ENCODE measurements around the gene DNMT3L.
"Not testable (repeated sequence)": the region's sequence is repeated elsewhere in the genome, so short reads cannot be mapped to it uniquely, and the experiment has no call there.

The DNMT3L gene

DNA sequence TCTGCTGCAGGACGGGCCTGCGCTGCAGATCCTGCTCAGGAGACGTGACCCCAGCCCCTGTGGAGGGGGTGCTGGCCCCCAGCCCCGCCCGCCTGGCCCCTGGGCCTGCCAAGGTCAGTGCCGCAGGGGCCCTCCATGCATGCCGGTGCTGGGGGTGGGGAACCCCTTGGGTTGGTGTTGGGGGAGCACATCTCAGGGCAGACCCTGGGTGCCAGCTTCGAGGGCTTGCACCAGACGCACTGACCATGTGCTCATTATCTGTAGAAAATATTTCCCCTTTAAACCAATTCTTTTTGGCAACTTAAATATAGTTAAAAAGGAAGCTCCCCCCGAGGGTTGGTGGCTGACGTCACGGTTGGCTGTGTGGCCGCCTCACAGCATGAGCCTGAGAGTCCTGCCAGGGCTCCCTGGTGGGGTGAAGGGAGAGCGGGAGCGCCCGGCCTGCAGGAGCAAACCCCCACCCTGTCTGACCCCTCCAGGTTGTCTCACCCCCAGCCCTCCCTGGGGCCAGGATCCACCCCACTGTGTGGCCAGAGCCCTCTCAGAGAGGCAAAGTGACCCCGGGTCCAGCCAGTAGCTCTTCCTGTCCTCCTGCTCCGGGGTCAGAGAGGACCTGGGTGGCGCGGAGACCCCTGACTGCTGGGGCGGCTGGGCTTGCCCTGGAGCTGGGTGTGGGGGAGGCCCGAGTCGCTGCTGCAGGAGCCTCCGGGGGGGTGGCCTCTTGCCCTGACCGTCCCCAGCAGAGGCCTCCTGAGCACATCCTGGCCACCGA lies 32.9 kb upstream of the DNMT3L start:
- peak; percentile 22 for DNase-seq

DNA sequence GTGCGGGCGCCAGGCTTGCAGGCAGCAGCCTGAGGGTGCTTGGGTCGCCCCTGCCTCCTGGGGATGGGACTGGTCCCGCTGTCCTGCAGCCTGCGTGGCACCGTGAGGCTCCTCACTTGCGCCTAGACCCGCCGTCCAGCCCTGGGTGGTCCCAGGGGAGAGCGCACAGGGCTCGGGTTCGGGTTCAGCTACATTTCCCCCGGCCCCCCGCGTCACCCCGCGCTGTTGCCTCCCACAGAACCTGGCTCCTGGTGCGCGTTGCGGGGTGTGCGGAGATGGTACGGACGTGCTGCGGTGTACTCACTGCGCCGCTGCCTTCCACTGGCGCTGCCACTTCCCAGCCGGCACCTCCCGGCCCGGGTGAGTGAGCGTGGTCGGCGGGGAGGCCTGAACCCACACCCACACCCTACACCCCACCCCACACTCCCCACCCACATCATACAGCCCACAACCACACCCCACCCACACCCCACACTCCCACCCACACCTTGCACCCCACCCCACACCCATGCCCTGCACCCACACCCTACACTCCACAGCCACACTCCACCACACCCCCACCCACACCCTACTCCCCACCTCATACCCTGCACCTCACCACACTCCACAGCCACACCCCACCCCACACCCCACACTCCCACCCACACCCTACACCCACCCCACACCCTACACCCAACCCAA lies 32.0 kb upstream of the DNMT3L start:
- DNase-seq = no peak

DNA sequence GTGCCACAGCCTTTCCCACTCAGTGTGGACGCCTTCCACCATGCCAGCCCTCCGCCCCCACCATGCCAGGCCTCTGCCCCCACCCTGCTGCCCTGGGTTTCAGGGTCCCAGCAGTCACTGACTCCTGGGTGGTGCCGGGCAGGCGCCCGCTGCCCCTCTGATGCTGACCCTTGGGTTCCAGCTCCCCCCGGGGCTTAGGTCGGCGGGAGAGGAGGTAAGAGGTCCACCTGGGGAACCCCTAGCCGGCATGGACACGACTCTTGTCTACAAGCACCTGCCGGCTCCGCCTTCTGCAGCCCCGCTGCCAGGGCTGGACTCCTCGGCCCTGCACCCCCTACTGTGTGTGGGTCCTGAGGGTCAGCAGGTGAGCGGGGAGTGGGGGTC lies 31.1 kb upstream of the DNMT3L start:
- no peak for DNase-seq

DNA sequence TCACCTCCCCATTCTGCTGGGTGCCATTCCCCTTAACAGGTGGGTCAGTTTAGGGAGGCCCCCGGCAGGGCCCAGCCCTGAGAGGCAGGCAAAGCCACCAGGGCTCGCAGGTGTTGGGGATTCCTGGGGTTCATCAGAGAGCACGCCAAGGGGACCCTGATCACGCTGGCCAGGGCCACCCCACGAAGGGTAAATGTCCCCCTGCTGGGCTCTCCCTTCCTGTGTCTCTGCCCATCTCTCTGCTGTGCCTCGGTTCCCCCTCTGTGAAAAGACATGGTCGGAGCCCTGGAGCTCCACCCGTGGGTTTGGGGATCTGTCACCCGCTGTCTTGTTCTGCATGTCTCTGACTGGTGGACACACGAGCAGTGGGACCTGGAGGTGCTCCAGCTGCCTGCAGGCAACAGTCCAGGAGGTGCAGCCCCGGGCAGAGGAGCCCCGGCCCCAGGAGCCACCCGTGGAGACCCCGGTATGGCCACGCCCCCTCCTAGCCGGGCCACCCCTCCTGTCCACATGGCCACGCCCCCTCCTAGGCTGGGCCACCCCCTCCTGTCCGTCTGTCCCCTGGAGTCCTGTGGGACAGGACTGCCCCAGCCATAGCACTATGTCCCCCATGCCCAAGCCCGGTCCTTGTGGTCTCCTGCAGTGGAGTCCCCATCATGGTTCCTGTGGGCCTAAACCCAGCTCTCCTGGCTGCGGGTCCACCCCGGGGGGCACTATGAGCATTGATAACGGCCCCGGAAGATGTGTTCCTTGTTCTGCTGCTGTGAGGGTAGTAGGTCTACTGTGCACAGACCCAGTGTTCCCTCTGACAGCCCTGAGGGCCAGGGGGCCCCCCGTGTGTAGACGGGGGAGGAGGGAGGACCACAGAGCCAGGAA lies 30.5 kb upstream of the DNMT3L start:
- no peak for DNase-seq

DNA sequence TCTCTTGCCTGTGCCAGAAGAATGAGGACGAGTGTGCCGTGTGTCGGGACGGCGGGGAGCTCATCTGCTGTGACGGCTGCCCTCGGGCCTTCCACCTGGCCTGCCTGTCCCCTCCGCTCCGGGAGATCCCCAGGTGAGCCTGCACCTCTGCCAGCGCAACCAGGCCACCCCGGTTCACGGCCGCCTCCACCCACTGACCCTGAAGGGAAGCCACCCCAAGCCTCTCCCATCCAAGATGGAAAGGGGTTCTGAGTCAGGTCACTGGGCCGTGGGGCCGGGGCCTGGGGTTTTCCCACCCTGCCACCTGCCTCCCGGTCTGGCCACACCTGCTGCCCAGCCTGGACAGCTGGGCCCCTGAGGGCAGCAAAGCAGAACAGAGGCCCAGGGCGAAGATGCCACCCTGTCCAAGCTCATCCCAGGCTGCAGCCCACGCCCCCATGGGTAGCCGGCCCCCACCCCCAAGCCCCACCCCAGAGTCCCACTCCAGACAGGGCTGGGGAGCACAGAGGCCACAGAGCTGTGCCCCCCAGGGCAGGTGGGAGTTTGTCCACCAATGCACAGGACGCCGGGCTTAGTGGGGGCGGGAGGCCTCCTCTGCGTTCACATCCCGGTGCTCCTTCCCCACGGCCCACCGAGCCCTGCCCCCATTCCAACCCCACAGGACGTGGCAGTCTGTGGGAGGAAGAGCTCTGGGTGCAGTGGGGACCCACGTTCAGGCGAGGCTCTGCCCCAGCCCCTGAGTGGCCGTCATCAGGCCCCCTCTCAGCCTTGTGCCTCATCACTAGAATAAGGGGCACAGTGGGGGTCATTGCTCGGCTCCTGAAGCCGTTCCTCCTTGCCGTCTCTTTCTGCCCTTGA lies 29.6 kb upstream of the DNMT3L start:
- DNase-seq = no peak

DNA sequence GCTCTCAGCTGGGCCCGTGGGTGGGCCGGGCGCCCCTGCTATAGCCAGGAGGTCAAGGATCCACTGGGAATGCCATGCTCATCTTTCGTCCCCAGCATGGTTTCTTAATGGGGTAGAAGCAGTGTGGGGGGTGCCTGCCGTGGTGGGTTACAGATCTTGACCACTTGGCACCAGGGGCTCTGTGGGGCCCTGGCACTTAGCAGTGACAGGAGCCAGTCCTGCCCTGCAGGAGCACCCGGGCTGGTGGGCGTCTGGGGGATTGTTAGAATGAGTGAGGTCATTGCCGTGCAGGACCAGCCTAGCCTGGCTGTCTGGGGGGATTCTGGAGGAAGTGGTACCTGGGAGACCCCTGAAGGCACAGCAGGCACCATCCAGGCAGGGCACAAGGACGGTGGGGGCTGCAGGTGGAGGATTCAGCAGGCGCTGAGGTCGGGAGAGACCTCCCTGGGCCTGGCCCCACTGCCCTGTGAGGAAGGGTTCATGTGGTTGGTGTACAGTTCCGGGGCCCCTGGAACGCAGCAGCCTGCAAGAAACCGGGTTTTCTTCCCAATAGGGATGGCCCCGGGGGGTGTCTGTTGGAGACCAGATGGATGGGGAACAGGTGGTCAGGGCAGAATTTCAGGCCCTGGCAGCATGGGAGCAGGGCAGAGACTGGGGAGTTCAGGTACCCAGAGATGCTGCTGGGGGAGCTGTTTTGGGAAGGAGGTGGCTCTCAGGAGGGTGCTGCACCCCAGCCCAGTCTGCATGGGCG lies 28.8 kb upstream of the DNMT3L start:
- DNase-seq = no peak

DNA sequence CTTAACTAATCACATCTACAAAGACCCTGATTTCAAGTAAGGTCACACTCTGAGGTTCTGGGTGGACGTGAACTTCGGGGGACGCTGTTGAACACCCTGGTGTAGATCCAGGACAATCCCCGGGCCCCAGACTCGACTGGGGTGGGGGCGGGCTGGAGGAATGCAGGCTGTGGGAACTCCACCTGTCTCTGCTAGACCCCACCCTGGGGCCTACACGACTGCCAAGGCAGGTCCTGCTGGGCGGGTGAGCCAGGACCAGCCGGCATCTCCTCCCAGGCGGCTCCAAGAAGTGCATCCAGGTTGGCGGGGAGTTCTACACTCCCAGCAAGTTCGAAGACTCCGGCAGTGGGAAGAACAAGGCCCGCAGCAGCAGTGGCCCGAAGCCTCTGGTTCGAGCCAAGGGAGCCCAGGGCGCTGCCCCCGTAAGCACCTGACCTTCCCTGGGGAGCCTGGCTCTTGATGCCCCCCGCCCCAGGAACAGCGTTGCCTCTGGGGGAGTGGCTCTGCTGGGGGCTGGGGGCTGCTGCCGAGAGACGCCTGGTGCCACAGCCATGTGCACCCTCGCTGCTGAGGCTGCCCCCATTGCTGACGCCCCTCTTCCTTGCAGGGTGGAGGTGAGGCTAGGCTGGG lies 27.8 kb upstream of the DNMT3L start:
- no peak for DNase-seq

DNA sequence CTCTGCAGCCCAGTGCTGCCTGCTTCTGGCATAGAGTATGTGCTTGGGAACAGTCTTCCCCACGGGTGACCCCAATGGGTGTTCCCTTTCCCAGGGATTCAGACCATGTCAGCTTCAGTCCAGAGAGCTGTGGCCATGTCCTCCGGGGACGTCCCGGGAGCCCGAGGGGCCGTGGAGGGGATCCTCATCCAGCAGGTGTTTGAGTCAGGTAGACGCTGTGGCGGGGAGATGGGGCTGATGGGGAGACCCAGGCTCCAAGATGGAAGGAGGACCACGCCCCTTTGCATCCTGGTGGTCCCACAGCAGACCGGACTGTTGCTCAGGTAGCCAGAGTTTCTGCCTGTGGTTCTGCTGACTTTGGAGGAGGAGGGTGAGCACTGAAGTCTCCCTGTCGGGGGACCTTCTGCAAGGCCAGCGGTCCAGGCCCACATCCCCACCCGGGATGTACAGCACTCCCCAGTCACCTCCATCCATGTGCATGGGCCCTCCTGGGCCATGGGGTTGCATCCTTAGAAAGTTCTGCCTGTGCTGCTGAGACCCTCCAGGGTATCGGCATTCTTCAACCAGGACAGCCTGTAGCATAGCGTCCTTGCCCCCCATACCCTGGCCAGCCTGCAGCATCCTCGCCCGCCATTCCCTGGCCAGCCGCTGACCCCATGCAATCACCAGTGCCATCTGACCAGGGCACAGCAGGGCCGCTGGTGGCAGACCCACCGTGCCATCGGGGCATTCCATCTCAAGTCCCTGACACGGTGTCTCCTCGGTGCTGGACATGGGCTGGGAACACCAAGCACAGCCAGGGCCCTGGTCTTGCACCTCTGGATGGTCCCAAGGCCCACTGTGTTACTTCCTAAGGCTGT lies 26.8 kb upstream of the DNMT3L start:
- no peak for DNase-seq

DNA sequence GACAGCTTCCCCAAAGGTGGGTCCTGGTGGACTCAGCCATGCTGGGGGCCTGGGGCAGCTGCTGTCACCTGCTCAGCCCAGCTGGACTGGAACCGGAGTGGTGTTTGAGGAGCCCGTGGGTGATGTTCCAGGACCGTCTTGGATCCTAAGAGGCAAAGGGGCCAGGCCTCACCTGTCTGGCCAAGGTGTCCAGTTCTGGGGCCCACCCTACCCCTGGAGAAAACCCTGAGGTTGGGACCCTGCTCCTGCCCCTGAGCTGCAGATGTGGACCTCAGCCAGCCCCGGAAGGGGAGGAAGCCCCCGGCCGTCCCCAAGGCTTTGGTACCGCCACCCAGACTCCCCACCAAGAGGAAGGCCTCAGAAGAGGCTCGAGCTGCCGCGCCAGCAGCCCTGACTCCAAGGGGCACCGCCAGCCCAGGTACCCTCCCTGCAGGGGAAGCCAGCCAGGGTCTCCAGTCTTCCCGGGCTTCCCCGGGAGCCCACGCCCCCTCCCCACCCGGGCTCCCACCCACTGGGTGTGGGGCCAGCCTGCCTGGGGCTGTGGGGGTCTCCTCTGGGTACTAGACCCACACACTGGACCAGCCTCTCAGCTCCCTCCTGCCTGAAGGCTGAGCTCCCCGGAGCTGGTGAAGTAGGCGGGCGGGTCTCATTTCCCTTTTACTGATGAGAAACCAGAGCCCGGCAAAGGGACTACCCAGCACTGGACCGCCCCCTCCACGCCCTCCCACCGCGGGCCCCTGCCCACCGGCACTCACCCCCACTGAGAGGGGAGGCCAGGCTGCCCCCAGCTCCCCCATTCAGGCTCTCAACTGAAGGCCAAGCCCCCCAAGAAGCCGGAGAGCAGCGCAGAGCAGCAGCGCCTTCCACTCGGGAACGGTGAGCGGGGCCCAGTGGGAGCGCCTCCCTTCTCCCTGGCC lies 25.3 kb upstream of the DNMT3L start:
- DNase-seq = no peak

DNA sequence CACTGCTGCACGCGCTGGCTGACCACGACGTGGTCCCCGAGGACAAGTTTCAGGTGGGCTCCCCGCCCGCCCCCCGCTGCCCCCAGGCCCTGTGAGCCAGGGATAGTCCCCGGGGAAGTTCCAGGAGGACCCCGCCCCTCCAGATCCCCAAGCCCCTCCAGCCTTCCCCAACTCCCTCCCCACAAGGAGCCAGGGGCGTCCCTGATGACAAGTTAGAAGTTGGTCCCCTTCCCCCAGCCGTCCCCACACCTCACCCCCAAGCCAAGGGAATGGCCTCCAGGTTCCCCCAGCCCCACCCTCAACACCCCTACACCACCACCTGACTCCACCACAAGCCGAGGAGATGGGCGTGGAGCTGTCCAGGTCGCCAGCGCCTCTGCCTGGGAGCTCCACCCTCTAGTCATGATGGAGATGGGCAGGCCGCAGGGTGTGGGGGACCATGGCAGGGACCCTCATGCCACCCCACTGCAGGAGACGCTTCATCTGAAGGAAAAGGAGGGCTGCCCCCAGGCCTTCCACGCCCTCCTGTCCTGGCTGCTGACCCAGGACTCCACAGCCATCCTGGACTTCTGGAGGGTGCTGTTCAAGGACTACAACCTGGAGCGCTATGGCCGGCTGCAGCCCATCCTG lies 24.5 kb upstream of the DNMT3L start:
- no peak for DNase-seq

DNA sequence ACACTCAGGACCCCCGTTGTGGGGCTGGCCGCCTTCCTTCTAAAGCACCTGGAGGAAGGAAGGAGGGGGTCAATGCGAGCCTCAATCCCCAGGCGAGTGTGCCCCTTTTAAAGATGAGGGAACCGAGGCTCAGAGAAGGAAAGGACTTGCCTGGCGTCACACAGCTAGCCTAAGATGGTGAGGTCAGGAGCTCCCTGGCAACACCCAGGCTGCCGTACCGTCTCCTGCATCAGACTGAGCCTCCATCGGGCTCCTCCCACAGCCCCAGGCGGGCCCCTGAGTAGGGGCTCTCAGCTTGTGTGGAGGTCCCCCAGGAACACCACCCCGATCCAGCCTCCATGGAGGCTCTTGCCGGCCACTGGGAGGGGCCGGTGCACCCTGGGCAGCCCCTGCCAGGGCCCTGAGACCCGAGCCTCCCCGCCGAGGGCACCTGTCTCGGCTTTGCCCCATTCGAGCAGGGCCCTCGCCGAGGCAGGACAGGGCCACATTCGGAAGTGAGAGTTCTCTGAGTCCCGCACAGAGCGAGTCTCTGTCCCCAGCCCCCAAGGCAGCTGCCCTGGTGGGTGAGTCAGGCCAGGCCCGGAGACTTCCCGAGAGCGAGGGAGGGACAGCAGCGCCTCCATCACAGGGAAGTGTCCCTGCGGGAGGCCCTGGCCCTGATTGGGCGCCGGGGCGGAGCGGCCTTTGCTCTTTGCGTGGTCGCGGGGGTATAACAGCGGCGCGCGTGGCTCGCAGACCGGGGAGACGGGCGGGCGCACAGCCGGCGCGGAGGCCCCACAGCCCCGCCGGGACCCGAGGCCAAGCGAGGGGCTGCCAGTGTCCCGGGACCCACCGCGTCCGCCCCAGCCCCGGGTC lies 23.7 kb upstream of the DNMT3L start, which contains the start of gene AIRE:
AIRE (plus strand) TSS at position 739 of the 855 bp plus-strand sequence. CDS start 131 bp downstream, outside the sequence.
- no peak for DNase-seq

DNA sequence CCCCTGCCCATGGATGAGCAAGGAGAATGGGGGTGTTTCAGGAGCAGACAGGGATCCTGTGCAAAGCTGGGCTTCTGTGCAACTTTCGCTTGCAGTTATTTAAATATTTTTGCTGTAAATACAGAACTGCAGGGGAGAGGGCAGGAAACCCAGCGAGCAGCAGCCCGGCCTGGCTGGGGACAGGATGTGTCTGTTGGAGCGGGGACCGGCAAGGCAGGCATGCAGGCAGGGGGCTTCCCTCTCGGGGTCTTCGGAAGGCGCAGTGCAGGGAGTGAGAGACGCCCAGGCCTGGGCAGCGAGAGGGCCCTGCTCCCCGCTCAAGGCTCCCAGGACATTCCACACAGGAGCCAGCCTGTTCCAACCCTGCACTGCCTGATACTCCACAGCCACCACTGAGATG lies 22.3 kb upstream of the DNMT3L start:
- no peak for DNase-seq

DNA sequence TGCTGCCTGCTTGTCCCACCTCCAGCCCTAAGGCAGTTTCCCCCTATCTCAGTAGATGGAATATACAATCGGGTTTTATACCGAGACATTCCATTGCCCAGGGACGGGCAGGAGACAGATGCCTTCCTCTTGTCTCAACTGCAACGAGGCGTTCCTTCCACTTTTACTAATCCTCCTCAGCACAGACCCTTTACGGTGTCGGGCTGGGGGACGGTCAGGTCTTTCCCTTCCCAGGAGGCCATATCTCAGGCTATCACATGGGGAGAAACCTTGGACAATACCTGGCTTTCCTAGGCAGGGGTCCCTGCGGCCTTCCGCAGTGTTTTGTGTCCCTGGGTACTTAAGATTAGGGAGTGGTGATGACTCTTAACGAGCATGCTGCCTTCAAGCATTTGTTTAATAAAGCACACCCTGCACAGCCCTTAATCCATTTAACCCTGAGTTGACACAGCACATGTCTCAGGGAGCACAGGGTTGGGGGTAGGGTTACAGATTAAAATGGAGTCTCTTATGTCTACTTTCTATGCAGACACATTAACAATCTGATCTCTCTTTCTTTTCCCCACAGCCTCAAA lies 21.6 kb upstream of the DNMT3L start:
- not testable (repeated sequence) for DNase-seq

DNA sequence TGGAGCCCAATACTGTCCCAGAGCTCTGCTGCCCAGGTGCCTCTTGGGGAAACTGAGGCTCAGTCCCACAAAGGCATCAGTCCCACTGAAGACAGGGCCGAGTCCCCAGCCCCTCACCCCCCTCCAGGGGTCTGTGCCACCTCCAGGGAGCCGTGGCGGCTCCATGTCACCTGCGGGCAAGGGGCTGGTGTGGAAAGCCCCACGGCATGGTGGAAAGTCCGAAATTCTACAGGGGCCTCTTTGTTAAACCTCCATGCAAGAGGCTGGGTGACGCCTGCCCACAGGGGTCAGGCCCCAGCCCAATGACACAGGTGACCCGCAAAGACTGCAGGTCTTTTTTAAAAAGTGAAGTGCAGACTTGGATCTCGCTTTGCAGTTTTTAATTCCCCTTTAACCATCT lies 20.7 kb upstream of the DNMT3L start:
- no peak for DNase-seq

DNA sequence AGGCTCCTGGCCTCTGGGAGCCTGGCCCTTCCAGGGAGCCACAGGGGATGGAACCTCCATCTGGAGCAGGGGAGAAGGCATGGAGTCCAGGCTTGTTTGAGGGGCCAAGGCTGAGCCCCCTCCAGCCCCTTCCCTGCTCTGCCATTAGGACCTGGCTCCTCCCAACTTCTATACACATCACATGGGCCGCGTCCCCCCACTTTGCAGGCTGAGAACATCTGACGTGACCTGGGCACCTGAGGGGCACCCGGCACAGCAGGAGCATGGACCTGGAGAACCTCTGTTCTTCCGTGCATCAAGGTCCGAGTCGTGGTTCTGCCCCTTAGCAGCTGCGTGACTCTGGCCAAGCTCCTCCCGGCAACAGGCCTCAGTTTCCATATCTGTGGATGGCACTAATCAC lies 20.1 kb upstream of the DNMT3L start:
- no peak for DNase-seq

DNA sequence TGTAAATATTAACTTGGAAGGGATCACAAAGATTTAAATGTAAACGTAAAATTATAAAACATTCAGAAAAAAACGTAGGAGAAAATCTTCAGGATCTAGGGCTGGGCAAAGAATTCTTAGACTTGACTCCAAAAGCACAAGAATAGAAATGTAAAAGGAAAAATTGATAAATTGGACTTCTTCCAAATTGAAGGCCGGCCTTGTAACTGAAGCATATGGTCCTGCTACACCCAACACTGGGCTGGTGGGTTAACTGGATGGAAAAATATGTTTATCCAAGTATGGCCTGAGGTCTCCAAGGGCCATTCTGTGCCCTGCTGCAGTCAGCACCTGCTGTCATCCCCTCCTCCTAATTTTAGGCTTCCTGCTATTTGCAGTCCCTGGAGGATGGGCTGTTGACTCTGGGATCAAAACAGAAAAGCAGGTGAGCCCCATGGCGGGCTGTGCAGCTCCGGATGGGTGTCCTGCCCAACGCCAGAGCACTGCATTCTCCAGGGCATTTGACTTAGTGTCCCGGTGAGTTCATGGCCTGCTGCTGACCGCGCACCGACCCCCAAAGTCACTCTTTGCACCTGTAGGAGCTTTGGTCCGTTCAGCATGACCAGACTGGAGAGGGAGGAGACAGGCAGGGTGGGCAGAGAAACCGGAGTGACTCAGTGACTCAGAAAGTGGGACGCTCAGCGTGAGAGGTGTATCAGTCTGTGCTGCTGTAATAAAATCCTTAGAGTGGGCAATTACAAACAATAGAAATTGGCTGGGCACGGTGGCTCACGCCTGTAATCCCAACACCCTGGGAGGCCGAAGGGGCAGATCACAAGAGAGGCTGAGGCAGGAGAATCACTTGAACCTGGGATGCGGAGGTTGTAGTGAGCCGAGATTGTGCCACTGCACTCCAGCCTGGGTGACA lies 17.9 kb upstream of the DNMT3L start:
- no peak for DNase-seq

Measured in midbrain (tissue), 1 donor.